ENCODE measurements around the gene IMP4.
A peak's percentile ranks its signal among the peaks of the same experiment; 100 is the strongest.

The IMP4 gene

DNA sequence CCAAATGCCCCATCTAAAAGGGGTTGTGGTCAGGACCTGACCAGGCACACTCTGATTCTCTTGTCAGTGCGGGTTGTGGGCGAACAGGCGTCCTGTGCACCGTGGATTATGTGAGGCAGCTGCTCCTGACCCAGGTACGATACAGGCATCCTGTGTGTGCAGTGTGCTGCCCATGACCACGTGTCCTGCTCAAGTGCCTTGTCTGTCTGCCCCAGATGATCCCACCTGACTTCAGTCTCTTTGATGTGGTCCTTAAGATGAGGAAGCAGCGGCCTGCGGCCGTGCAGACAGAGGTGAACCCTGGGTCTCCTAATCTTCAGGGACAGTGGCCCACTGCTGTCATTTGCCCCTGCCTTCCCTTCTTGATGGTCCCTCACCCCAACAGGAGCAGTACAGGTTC lies 27.8 kb downstream of the IMP4 start:
- no peaks in the 10 kb centered on the region for H4K20me1 ChIP-seq (ENCODE audit: insufficient read depth)
- H3K4me3 ChIP-seq (IDR thresholded peaks at IDR 0.05; ENCODE audit: insufficient read depth, low read depth, low read length), result no peak overlapping the region
- H2AFZ ChIP-seq (ENCODE audit: low read depth), result no peak overlapping the region
- TF ChIP-seq, protein P1, sequence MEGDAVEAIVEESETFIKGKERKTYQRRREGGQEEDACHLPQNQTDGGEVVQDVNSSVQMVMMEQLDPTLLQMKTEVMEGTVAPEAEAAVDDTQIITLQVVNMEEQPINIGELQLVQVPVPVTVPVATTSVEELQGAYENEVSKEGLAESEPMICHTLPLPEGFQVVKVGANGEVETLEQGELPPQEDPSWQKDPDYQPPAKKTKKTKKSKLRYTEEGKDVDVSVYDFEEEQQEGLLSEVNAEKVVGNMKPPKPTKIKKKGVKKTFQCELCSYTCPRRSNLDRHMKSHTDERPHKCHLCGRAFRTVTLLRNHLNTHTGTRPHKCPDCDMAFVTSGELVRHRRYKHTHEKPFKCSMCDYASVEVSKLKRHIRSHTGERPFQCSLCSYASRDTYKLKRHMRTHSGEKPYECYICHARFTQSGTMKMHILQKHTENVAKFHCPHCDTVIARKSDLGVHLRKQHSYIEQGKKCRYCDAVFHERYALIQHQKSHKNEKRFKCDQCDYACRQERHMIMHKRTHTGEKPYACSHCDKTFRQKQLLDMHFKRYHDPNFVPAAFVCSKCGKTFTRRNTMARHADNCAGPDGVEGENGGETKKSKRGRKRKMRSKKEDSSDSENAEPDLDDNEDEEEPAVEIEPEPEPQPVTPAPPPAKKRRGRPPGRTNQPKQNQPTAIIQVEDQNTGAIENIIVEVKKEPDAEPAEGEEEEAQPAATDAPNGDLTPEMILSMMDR (conservative IDR thresholded peaks at IDR 0.05; ENCODE audit: low read depth, low read length), result no peak
- H3K27ac ChIP-seq, result no peak overlapping the region
- no peak overlapping the region for H3K4me2 ChIP-seq
- no peaks in the 10 kb centered on the region for H3K27me3 ChIP-seq (ENCODE audit: insufficient read depth, low read depth)
- no peaks in the 10 kb centered on the region for H3K36me3 ChIP-seq (ENCODE audit: insufficient read depth)
- peaks cover 31% of the 10 kb centered on the region for H3K4me1 ChIP-seq (ENCODE audit: low read depth, poor library complexity, severe bottlenecking)
- peaks cover 25% of the 10 kb centered on the region; the same call in 1 of the 2 replicates for H3K79me2 ChIP-seq (ENCODE audit: insufficient read depth, low read depth)
- H3K9ac ChIP-seq, result no peak overlapping the region

DNA sequence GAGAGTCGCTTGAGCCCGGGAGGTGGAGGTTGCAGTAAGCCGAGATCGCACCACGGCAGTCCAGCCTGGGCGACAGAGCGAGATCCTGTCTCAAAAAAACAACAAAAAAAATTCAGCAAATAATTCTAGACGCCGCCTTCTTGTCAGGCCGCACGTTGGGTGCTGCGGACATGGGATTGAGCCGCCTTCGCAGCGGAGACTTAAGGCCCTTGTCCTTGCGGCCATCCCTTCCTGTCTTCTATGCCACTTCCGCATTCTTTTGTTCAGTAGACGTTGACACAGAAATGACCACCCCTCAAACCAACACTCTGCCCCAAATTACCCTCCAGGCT lies 29.0 kb downstream of the IMP4 start:
- peak overlapping the region; percentile 72 for H3K27ac ChIP-seq
- peak overlapping the region; percentile 88 for H3K9ac ChIP-seq
- peak overlapping the region; percentile 88 for H3K4me2 ChIP-seq
- no peaks in the 10 kb centered on the region for H3K27me3 ChIP-seq (ENCODE audit: insufficient read depth, low read depth)
- H3K36me3 ChIP-seq (ENCODE audit: insufficient read depth), result no peaks in the 10 kb centered on the region
- no peaks in the 10 kb centered on the region for H4K20me1 ChIP-seq (ENCODE audit: insufficient read depth)
- peaks cover 25% of the 10 kb centered on the region; the same call in 1 of the 2 replicates for H3K79me2 ChIP-seq (ENCODE audit: insufficient read depth, low read depth)
- H3K4me3 ChIP-seq (IDR thresholded peaks at IDR 0.05; ENCODE audit: insufficient read depth, low read depth, low read length), result no peak overlapping the region
- peak overlapping the region; percentile 78 for H2AFZ ChIP-seq (ENCODE audit: low read depth)
- TF ChIP-seq, protein P1 (conservative IDR thresholded peaks at IDR 0.05; ENCODE audit: low read depth, low read length), result no peak
- H3K4me1 ChIP-seq (ENCODE audit: low read depth, poor library complexity, severe bottlenecking), result peaks cover 43% of the 10 kb centered on the region

DNA sequence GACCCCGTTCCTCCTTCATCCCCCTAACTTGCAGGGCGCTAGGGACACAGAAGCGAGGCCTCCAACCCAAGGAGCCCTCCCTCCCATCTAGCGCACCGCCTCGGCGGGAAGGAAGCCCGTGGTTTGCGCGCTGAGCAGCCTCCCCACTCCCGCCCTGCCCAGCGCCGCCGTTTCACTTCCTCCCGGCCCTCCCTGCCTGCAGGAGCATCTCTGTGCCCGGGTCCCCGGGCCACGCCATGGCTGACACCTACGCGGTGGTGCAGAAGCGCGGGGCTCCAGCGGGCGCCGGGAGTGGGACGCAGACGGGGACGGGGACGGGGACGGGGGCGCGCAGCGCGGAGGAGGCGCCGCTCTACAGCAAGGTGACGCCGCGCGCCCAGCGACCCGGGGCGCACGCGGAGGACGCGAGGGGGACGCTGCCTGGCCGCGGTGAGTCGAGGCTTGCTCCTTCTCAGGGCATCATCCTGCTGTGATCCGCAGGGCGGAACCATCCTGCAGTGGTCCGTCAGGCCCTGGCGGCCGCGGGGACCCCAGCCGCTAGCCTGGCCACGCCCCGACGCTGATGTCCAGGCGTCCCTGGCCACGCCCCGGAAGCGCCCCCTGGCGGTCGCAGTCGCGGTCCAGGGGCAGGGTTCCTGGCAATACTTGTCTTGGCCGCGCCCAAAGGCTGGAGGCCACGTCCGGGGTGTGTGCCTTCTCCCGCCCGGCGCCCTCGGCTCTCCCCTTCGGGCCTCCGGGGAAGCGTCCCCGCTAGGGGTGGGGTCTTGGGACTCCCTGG lies 29.5 kb downstream of the IMP4 start:
- peak overlapping the region; percentile 88 for H3K4me2 ChIP-seq
- H3K27ac ChIP-seq, result peak overlapping the region; percentile 72
- H3K79me2 ChIP-seq (ENCODE audit: insufficient read depth, low read depth), result peaks cover 25% of the 10 kb centered on the region; the same call in 1 of the 2 replicates

DNA sequence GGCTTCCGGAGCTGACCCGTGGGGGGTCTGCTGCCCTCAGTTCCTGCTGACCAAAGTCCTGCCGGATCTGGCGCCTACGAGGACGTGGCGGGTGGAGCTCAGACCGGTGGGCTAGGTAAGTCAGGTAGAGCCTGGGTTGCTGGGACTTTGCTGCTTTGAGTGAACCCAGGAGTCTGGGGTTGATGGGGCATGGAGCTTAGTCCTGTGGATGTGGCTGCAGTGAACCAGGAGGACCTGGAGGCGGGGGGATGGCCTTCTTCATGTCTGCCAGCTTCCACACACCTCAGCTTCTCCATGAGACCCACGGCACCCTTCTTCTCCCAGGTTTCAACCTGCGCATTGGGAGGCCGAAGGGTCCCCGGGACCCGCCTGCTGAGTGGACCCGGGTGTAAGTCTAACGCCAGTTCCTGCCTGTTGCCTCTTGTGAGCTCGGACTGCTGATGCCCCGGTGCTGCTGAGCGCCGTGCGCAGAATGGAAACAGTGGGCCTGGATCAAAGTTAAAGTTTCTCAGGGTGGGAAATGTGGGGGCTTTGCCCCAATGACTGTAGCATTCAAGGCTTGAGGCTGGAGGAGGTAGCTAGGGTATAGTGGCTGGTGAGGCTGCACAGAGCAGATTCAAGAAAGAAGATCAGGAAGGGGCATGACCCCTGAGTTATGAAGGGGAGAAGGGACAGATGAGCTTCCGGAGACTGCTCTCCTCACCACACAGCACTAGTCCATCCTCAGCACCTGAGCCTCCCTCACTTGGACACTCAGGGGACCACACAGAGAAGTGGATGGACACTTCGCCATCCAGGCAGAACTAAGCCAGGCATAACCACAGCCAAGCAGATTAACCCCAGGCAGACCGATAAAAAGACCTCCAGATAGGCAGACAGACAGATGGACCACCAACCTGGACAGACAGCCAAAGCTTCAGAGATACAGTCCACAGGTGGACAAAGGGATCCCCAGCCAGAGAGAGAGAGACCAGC lies 30.4 kb downstream of the IMP4 start:
- H3K4me1 ChIP-seq (ENCODE audit: low read depth, poor library complexity, severe bottlenecking), result peaks cover 56% of the 10 kb centered on the region
- H3K9ac ChIP-seq, result peak overlapping the region; percentile 88
- peaks cover 25% of the 10 kb centered on the region; the same call in 1 of the 2 replicates for H3K79me2 ChIP-seq (ENCODE audit: insufficient read depth, low read depth)
- H3K36me3 ChIP-seq (ENCODE audit: insufficient read depth), result no peaks in the 10 kb centered on the region
- no peaks in the 10 kb centered on the region for H4K20me1 ChIP-seq (ENCODE audit: insufficient read depth)
- TF ChIP-seq, protein P1 (conservative IDR thresholded peaks at IDR 0.05; ENCODE audit: low read depth, low read length), result 0 out of 2 replicates have a peak, but pooled peaks have one; percentile 54
- no peaks in the 10 kb centered on the region for H3K27me3 ChIP-seq (ENCODE audit: insufficient read depth, low read depth)
- H3K4me3 ChIP-seq (IDR thresholded peaks at IDR 0.05; ENCODE audit: insufficient read depth, low read depth, low read length), result peak overlapping the region; percentile 75
- peak overlapping the region; percentile 88 for H3K4me2 ChIP-seq
- H2AFZ ChIP-seq (ENCODE audit: low read depth), result peak overlapping the region; percentile 78
- peak overlapping the region; percentile 72; the same call in 1 of the 2 replicates for H3K27ac ChIP-seq

More for the DNA sequence above, 29.5 kb downstream of the IMP4 start:
- H3K4me1 ChIP-seq (ENCODE audit: low read depth, poor library complexity, severe bottlenecking), result peaks cover 47% of the 10 kb centered on the region
- H3K27me3 ChIP-seq (ENCODE audit: insufficient read depth, low read depth), result no peaks in the 10 kb centered on the region
- peak overlapping the region; percentile 88 for H3K9ac ChIP-seq
- no peaks in the 10 kb centered on the region for H3K36me3 ChIP-seq (ENCODE audit: insufficient read depth)
- H4K20me1 ChIP-seq (ENCODE audit: insufficient read depth), result no peaks in the 10 kb centered on the region
- TF ChIP-seq, protein P1 (conservative IDR thresholded peaks at IDR 0.05; ENCODE audit: low read depth, low read length), result peak; percentile 84
- peak overlapping the region; percentile 78 for H2AFZ ChIP-seq (ENCODE audit: low read depth)
- H3K4me3 ChIP-seq (IDR thresholded peaks at IDR 0.05; ENCODE audit: insufficient read depth, low read depth, low read length), result peak overlapping the region; percentile 75
